Type B pancreatic cell (in vitro differentiated cells): Measurements from ENCODE around the gene DSCAM. TPM values are rescaled to one million over a fixed set of nuclear protein-coding genes. Genes with fewer than 3 reads are reported as not detected.
A peak's percentile ranks its signal among the peaks of the same experiment; 100 is the strongest.

Experiments used
- DNase-seq: peaks from one replicate; pipeline ENCODE4 v3.0.0; 2021; ENCODE audit warnings: mixed read lengths; ENCODE audit not compliant: unreplicated experiment; ENCODE audit errors: extremely low spot score
- H3K27ac Mint-ChIP-seq: 2 replicates; pipeline ENCODE4 v1.8.0; 2021; ENCODE audit warnings: mild to moderate bottlenecking, mixed read lengths
- H3K27me3 Mint-ChIP-seq: 2 replicates; pipeline ENCODE4 v1.8.0; 2021; ENCODE audit warnings: mixed read lengths
- H3K36me3 Mint-ChIP-seq: 2 replicates; pipeline ENCODE4 v1.8.0; 2021; ENCODE audit warnings: mixed read lengths
- H3K4me1 Mint-ChIP-seq: one replicate; pipeline ENCODE4 v1.8.0; 2021; ENCODE audit warnings: mixed read lengths; ENCODE audit not compliant: unreplicated experiment
- H3K4me3 Mint-ChIP-seq: 2 replicates; pipeline ENCODE4 v1.8.0; 2021; ENCODE audit warnings: mild to moderate bottlenecking, mixed read lengths
- H3K9me3 Mint-ChIP-seq: 2 replicates; pipeline ENCODE4 v1.8.0; 2021; ENCODE audit warnings: mixed read lengths
- CTCF ChIP-seq: fragments of 200-600 bp; sonication (generic); conservative IDR thresholded peaks from 2 replicates; pipeline ENCODE4 v1.5.0; 2021; ENCODE audit warnings: antibody characterized with exemption, mild to moderate bottlenecking
- total RNA-seq: library from RNA; stranded (reverse); gene quantifications from 2 replicates; pipeline ENCODE4 v1.2.1, GENCODE V29; 2021; ENCODE audit warnings: low replicate concordance

The DSCAM gene
- total RNA-seq, 1 donor from 2014 or later = 1.4 TPM

- no peak for TF ChIP-seq CTCF
- no peaks in the 10 kb centered on the region for H3K4me1 Mint-ChIP-seq
- H3K27me3 Mint-ChIP-seq = peaks cover 2% of the 10 kb centered on the region
- DNase-seq = no peak
- H3K27ac Mint-ChIP-seq = no peak overlapping the region
- peaks cover 2% of the 10 kb centered on the region for H3K9me3 Mint-ChIP-seq
- H3K36me3 Mint-ChIP-seq = peaks cover 2% of the 10 kb centered on the region
- no peak overlapping the region for H3K4me3 Mint-ChIP-seq
These were observed 670.2 kb downstream of the DSCAM start for GRCh38 chr21:40176724-40177123.

GRCh38 chr21:40173816-40174215 is 673.1 kb downstream of the DSCAM start:
- no peak overlapping the region for H3K27ac Mint-ChIP-seq
- no peaks in the 10 kb centered on the region for H3K4me1 Mint-ChIP-seq
- no peak for TF ChIP-seq CTCF
- DNase-seq = no peak
- H3K9me3 Mint-ChIP-seq = no peaks in the 10 kb centered on the region
- H3K36me3 Mint-ChIP-seq = no peaks in the 10 kb centered on the region
- no peaks in the 10 kb centered on the region for H3K27me3 Mint-ChIP-seq
- H3K4me3 Mint-ChIP-seq = no peak overlapping the region

- H3K9me3 Mint-ChIP-seq = no peaks in the 10 kb centered on the region
- DNase-seq = no peak
- no peak for TF ChIP-seq CTCF
- H3K4me1 Mint-ChIP-seq = no peaks in the 10 kb centered on the region
- H3K27me3 Mint-ChIP-seq = no peaks in the 10 kb centered on the region
- H3K36me3 Mint-ChIP-seq = no peaks in the 10 kb centered on the region
- no peak overlapping the region for H3K27ac Mint-ChIP-seq
- no peak overlapping the region for H3K4me3 Mint-ChIP-seq
These were observed 677.0 kb downstream of the DSCAM start for GRCh38 chr21:40169971-40170370.

- TF ChIP-seq CTCF = peak; percentile 45
- Mint-ChIP-seq H3K27me3 (no peaks in the 10 kb centered on the region), H3K9me3 (no peaks in the 10 kb centered on the region), H3K27ac (no peak overlapping the region), H3K4me3 (no peak overlapping the region), H3K4me1 (peaks cover 4% of the 10 kb centered on the region), H3K36me3 (no peaks in the 10 kb centered on the region)
- no peak for DNase-seq
These were observed 680.6 kb downstream of the DSCAM start for GRCh38 chr21:40166291-40166843.

GRCh38 chr21:40165773-40166070 is 681.2 kb downstream of the DSCAM start:
- H3K9me3 Mint-ChIP-seq = no peaks in the 10 kb centered on the region
- no peak for DNase-seq
- H3K27me3 Mint-ChIP-seq = no peaks in the 10 kb centered on the region
- no peak overlapping the region for H3K4me3 Mint-ChIP-seq
- peaks cover 4% of the 10 kb centered on the region for H3K4me1 Mint-ChIP-seq
- TF ChIP-seq CTCF = no peak
- no peaks in the 10 kb centered on the region for H3K36me3 Mint-ChIP-seq
- no peak overlapping the region for H3K27ac Mint-ChIP-seq
